Measurements from ENCODE around the gene CELSR2.

Gene CELSR2

GRCh38 chr1:109315288-109315687 is 65.9 kb downstream of the CELSR2 start:
- 93% methylated on average over 3 of the region's 4 CpGs for WGBS (ENCODE audit: insufficient coverage)
- Histone ChIP-seq H3K4me1 (ENCODE audit: control extremely low read depth in 1 of 4, control insufficient read depth in 4 of 4, insufficient read depth in 4 of 4, low read length in 3 of 4) (peaks cover 0 to 2% (median 0%) of the 10 kb centered on the region in 4 experiments), H3K27me3 (replicated peaks in 2 of 5; ENCODE audit: control insufficient read depth in 4 of 5, insufficient read depth in 5 of 5, low read length in 4 of 5) (no peaks in the 10 kb centered on the region), H3K27ac (ENCODE audit: insufficient read depth in 1 of 2, low read depth in 1 of 2, low read length in 2 of 2, poor library complexity in 1 of 2, severe bottlenecking in 2 of 2) (no peak overlapping the region), H3K4me3 (ENCODE audit: control insufficient read depth in 1 of 7, extremely low read depth in 1 of 7, insufficient read depth in 4 of 7, low read depth in 2 of 7, low read length in 6 of 7) (no peak overlapping the region), H3K9me3 (ENCODE audit: control extremely low read depth in 1 of 5, control insufficient read depth in 4 of 5, insufficient read depth in 2 of 5, low read depth in 1 of 5, low read length in 4 of 5) (no peaks in the 10 kb centered on the region), H3K36me3 (ENCODE audit: control insufficient read depth in 4 of 4, insufficient read depth in 4 of 4, low read length in 3 of 4) (peaks cover 0 to 24% (median 0%) of the 10 kb centered on the region in 4 experiments)
- ChIA-PET CTCF (interaction anchor here (3.9 kb wide), 1 partner anchor 7 kb away, joined by 17 read pairs; the partner anchor contains the start of gene MYBPHL), POLR2A (no interaction called here)
- no peak for DNase-seq

GRCh38 chr1:109316506-109316905 is 67.2 kb downstream of the CELSR2 start:
- POLR2A ChIA-PET: interaction anchor here (0.6 kb wide), 1 partner anchor 21 kb away, joined by 3 read pairs; no protein-coding TSS in a partner anchor
- peak; percentile 9 to 64 (median 38) for DNase-seq
- CTCF ChIA-PET: interaction anchor here (3.9 kb wide), 1 partner anchor 9 kb away, joined by 17 read pairs; the partner anchor contains the start of gene MYBPHL
- no peaks in the 10 kb centered on the region for H3K27me3 ChIP-seq (replicated peaks in 2 of 5; ENCODE audit: control insufficient read depth in 4 of 5, insufficient read depth in 5 of 5, low read length in 4 of 5)
- H3K27ac ChIP-seq (ENCODE audit: insufficient read depth in 1 of 2, low read depth in 1 of 2, low read length in 2 of 2, poor library complexity in 1 of 2, severe bottlenecking in 2 of 2): no peak overlapping the region
- H3K4me1 ChIP-seq (ENCODE audit: control extremely low read depth in 1 of 4, control insufficient read depth in 4 of 4, insufficient read depth in 4 of 4, low read length in 3 of 4): peaks cover 0 to 2% (median 0%) of the 10 kb centered on the region in 4 experiments
- H3K9me3 ChIP-seq (ENCODE audit: control extremely low read depth in 1 of 5, control insufficient read depth in 4 of 5, insufficient read depth in 2 of 5, low read depth in 1 of 5, low read length in 4 of 5): no peaks in the 10 kb centered on the region
- no peak overlapping the region for H3K4me3 ChIP-seq (ENCODE audit: control insufficient read depth in 1 of 7, extremely low read depth in 1 of 7, insufficient read depth in 4 of 7, low read depth in 2 of 7, low read length in 6 of 7)
- peaks cover 0 to 35% (median 1%) of the 10 kb centered on the region in 4 experiments for H3K36me3 ChIP-seq (ENCODE audit: control insufficient read depth in 4 of 4, insufficient read depth in 4 of 4, low read length in 3 of 4)
- 100% methylated on average over 1 of the region's 1 CpG for WGBS (ENCODE audit: insufficient coverage)

GRCh38 chr1:109319114-109319513 is 69.8 kb downstream of the CELSR2 start:
- peaks cover 0 to 43% (median 1%) of the 10 kb centered on the region in 4 experiments for H3K36me3 ChIP-seq (ENCODE audit: control insufficient read depth in 4 of 4, insufficient read depth in 4 of 4, low read length in 3 of 4)
- no peaks in the 10 kb centered on the region for H3K27me3 ChIP-seq (replicated peaks in 2 of 5; ENCODE audit: control insufficient read depth in 4 of 5, insufficient read depth in 5 of 5, low read length in 4 of 5)
- DNase-seq: no peak
- H3K4me3 ChIP-seq (ENCODE audit: control insufficient read depth in 1 of 7, extremely low read depth in 1 of 7, insufficient read depth in 4 of 7, low read depth in 2 of 7, low read length in 6 of 7): no peak overlapping the region
- H3K27ac ChIP-seq (ENCODE audit: insufficient read depth in 1 of 2, low read depth in 1 of 2, low read length in 2 of 2, poor library complexity in 1 of 2, severe bottlenecking in 2 of 2): no peak overlapping the region
- WGBS (ENCODE audit: insufficient coverage): 93% methylated on average over 3 of the region's 3 CpGs
- POLR2A ChIA-PET: no interaction called here
- no peaks in the 10 kb centered on the region for H3K4me1 ChIP-seq (ENCODE audit: control extremely low read depth in 1 of 4, control insufficient read depth in 4 of 4, insufficient read depth in 4 of 4, low read length in 3 of 4)
- H3K9me3 ChIP-seq (ENCODE audit: control extremely low read depth in 1 of 5, control insufficient read depth in 4 of 5, insufficient read depth in 2 of 5, low read depth in 1 of 5, low read length in 4 of 5): no peaks in the 10 kb centered on the region
- CTCF ChIA-PET: interaction anchor here (3.9 kb wide), 1 partner anchor 11 kb away, joined by 17 read pairs; the partner anchor contains the start of gene MYBPHL

- Histone ChIP-seq H3K27ac (ENCODE audit: insufficient read depth in 1 of 2, low read depth in 1 of 2, low read length in 2 of 2, poor library complexity in 1 of 2, severe bottlenecking in 2 of 2) (no peak overlapping the region), H3K9me3 (ENCODE audit: control extremely low read depth in 1 of 5, control insufficient read depth in 4 of 5, insufficient read depth in 2 of 5, low read depth in 1 of 5, low read length in 4 of 5) (no peaks in the 10 kb centered on the region), H3K4me1 (ENCODE audit: control extremely low read depth in 1 of 4, control insufficient read depth in 4 of 4, insufficient read depth in 4 of 4, low read length in 3 of 4) (no peaks in the 10 kb centered on the region), H3K27me3 (replicated peaks in 2 of 5; ENCODE audit: control insufficient read depth in 4 of 5, insufficient read depth in 5 of 5, low read length in 4 of 5) (no peaks in the 10 kb centered on the region), H3K36me3 (ENCODE audit: control insufficient read depth in 4 of 4, insufficient read depth in 4 of 4, low read length in 3 of 4) (peaks cover 0 to 42% (median 4%) of the 10 kb centered on the region in 4 experiments), H3K4me3 (ENCODE audit: control insufficient read depth in 1 of 7, extremely low read depth in 1 of 7, insufficient read depth in 4 of 7, low read depth in 2 of 7, low read length in 6 of 7) (no peak overlapping the region)
- no peak for DNase-seq
- WGBS (ENCODE audit: insufficient coverage): 100% methylated on average over 4 of the region's 6 CpGs
- ChIA-PET POLR2A (interaction anchor here (0.6 kb wide), 1 partner anchor 19 kb away, joined by 4 read pairs; no protein-coding TSS in a partner anchor), CTCF (interaction anchor here (1.2 kb wide), 1 partner anchor 18 kb away, joined by 3 read pairs; no protein-coding TSS in a partner anchor)
Measured at GRCh38 chr1:109322974-109323373, 73.6 kb downstream of the CELSR2 start.
